Kidney epithelial cell (primary cell): ENCODE results near the gene MAPK1IP1L. TPM values are rescaled to one million over a fixed set of nuclear protein-coding genes. Genes with fewer than 3 reads are reported as not detected.
"Not testable (repeated sequence)": the region's sequence is repeated elsewhere in the genome, so short reads cannot be mapped to it uniquely, and the experiment has no call there.

Experiments used
- DNase-seq: peaks from one replicate; pipeline ENCODE4 v3.0.0-alpha.2; 2010; ENCODE audit warnings: low read depth
- H3K27me3 ChIP-seq: 2 replicates; pipeline ENCODE4 v1.6.0; 2011; ENCODE audit warnings: low read length; ENCODE audit not compliant: control insufficient read depth, insufficient read depth
- H3K36me3 ChIP-seq: 2 replicates; pipeline ENCODE4 v1.5.1; 2011; ENCODE audit warnings: low read length; ENCODE audit not compliant: control insufficient read depth, insufficient read depth
- H3K4me3 ChIP-seq: 2 replicates; pipeline ENCODE4 v1.5.1; 2011; ENCODE audit warnings: low read depth, mild to moderate bottlenecking, control low read depth, low read length
- CTCF ChIP-seq: IDR thresholded peaks from 2 replicates; pipeline ENCODE4 v1.5.1; 2011; ENCODE audit warnings: mild to moderate bottlenecking, moderate library complexity, low read length, control low read depth, inconsistent platforms; ENCODE audit not compliant: insufficient read depth, poor library complexity, severe bottlenecking
- total RNA-seq: library from RNA; depleted of rRNA; stranded (reverse); fragments of >200 nt; gene quantifications from 2 replicates; pipeline ENCODE4 v1.2.3, GENCODE V29; 2015

Gene MAPK1IP1L
- total RNA-seq, 1 donor from 2014 or later = 114 TPM

- H3K4me3 ChIP-seq = no peak overlapping the region
- peaks cover 4% of the 10 kb centered on the region for H3K36me3 ChIP-seq
- DNase-seq = no peak
- no peaks in the 10 kb centered on the region for H3K27me3 ChIP-seq
- TF ChIP-seq CTCF = no peak
These were observed 11.3 kb downstream of the MAPK1IP1L start for GRCh38 chr14:55062517-55063351.

- not testable (repeated sequence) for H3K36me3 ChIP-seq, H3K4me3 ChIP-seq, H3K27me3 ChIP-seq, DNase-seq
These were observed 13.4 kb downstream of the MAPK1IP1L start for GRCh38 chr14:55064896-55065295.

GRCh38 chr14:55065411-55065810, 14.0 kb downstream of the MAPK1IP1L start:
- Histone ChIP-seq H3K4me3 (no peak overlapping the region), H3K27me3 (no peaks in the 10 kb centered on the region), H3K36me3 (peaks cover 2% of the 10 kb centered on the region)
- DNase-seq = no peak
- no peak for TF ChIP-seq CTCF

- no peak overlapping the region for H3K4me3 ChIP-seq
- no peak for DNase-seq
- H3K27me3 ChIP-seq = no peaks in the 10 kb centered on the region
- TF ChIP-seq CTCF = no peak
- H3K36me3 ChIP-seq = peaks cover 2% of the 10 kb centered on the region
These were observed 14.8 kb downstream of the MAPK1IP1L start for GRCh38 chr14:55066223-55066622.

- TF ChIP-seq CTCF = no peak
- no peaks in the 10 kb centered on the region for H3K27me3 ChIP-seq
- no peak for DNase-seq
- no peak overlapping the region for H3K4me3 ChIP-seq
- no peaks in the 10 kb centered on the region for H3K36me3 ChIP-seq
These were observed 19.5 kb downstream of the MAPK1IP1L start for GRCh38 chr14:55070981-55071411.

- Histone ChIP-seq H3K27me3 (no peaks in the 10 kb centered on the region), H3K4me3 (no peak overlapping the region), H3K36me3 (no peaks in the 10 kb centered on the region)
- peak; percentile 95 for DNase-seq
- no peak for TF ChIP-seq CTCF
These were observed 20.6 kb downstream of the MAPK1IP1L start for GRCh38 chr14:55071870-55072640.
